Mesothelial cell of epicardium (in vitro differentiated cells): ENCODE data around the gene FAR1. TPM values are rescaled to one million over a fixed set of nuclear protein-coding genes. Genes with fewer than 3 reads are reported as not detected.
A peak's percentile ranks its signal among the peaks of the same experiment; 100 is the strongest.

Experiments used
- DNase-seq, 2 experiments: peaks; one replicate each; pipeline ENCODE4 v3.0.0; 2021; ENCODE audit warnings: low spot score in 2 of 2; ENCODE audit not compliant: unreplicated experiment in 2 of 2
- H3K27ac Mint-ChIP-seq: 2 replicates; pipeline ENCODE4 v1.8.0; 2021; ENCODE audit warnings: mixed read lengths
- H3K27me3 Mint-ChIP-seq: 2 replicates; pipeline ENCODE4 v1.8.0; 2021; ENCODE audit warnings: low read depth, mixed read lengths
- H3K36me3 Mint-ChIP-seq: 2 replicates; pipeline ENCODE4 v1.8.0; 2021; ENCODE audit warnings: mixed read lengths
- H3K4me1 Mint-ChIP-seq: 2 replicates; pipeline ENCODE4 v1.8.0; 2021; ENCODE audit warnings: mixed read lengths
- H3K4me3 Mint-ChIP-seq: 2 replicates; pipeline ENCODE4 v1.8.0; 2021; ENCODE audit warnings: mild to moderate bottlenecking, moderate library complexity, mixed read lengths
- H3K9me3 Mint-ChIP-seq: 2 replicates; pipeline ENCODE4 v1.8.0; 2021; ENCODE audit warnings: mixed read lengths
- total RNA-seq: library from RNA; stranded (reverse); gene quantifications from 3 replicates; pipeline ENCODE4 v1.2.1, GENCODE V29; 2021
- TF ChIP-seq, protein P1 (sequence below): fragments of 200-600 bp; sonication (generic); IDR thresholded peaks from one replicate; pipeline ENCODE4 v1.5.0; 2021; ENCODE audit warnings: antibody characterized with exemption; ENCODE audit not compliant: unreplicated experiment

FAR1 gene
- total RNA-seq, 1 donor from 2014 or later = 67.0 TPM

- no peak overlapping the region for H3K27ac Mint-ChIP-seq
- H3K27me3 Mint-ChIP-seq = peaks cover 13% of the 10 kb centered on the region
- TF ChIP-seq, protein P1, sequence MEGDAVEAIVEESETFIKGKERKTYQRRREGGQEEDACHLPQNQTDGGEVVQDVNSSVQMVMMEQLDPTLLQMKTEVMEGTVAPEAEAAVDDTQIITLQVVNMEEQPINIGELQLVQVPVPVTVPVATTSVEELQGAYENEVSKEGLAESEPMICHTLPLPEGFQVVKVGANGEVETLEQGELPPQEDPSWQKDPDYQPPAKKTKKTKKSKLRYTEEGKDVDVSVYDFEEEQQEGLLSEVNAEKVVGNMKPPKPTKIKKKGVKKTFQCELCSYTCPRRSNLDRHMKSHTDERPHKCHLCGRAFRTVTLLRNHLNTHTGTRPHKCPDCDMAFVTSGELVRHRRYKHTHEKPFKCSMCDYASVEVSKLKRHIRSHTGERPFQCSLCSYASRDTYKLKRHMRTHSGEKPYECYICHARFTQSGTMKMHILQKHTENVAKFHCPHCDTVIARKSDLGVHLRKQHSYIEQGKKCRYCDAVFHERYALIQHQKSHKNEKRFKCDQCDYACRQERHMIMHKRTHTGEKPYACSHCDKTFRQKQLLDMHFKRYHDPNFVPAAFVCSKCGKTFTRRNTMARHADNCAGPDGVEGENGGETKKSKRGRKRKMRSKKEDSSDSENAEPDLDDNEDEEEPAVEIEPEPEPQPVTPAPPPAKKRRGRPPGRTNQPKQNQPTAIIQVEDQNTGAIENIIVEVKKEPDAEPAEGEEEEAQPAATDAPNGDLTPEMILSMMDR = no peak
- H3K4me3 Mint-ChIP-seq = no peak overlapping the region
- H3K9me3 Mint-ChIP-seq = peaks cover 13% of the 10 kb centered on the region
- H3K4me1 Mint-ChIP-seq = no peaks in the 10 kb centered on the region
- no peak for DNase-seq
- no peaks in the 10 kb centered on the region for H3K36me3 Mint-ChIP-seq
Observed at GRCh38 chr11:13635804-13636203, 32.7 kb upstream of the FAR1 start.

DNA sequence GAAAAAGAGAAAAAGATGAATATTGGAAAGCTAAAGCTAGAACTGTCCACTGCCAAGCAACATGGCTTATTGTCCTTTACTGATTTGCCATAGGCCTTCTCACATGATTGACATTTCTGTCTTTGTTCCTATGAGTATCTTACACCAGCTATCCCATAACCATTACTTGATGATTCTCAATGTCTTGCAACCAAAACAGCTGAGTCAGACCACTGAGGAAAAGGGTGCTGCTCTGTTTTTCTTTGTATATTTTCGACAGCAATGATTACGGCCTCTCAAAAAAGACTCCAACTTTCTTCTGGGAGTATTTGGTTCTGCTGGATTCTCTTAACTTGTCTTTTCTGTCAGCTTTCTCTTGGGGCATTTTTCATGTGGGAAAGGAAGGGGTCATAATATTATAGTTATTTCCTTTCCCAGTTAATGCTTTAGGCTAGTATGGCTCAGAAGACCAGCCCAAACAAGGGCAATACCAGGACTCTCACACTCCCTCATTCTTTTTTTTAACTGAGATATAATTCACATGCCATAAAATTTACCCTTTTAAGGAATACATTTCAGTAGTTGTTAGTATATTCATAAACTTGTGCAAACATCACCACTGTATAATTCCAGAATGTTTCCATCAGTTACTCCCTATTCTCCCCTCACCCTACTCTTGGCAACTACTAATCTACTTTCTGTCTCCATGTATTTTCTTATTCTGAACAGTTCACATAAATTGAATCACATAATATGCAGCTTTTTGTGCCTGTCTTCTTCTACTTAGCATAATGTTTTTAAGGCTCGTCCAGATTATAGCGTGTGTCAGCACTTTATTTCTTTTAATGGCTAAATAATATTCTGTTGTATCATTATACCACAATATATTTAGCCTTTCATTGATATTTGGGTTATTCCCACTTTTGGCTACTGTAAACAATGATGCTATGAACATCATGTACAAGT is 31.1 kb upstream of the FAR1 start:
- Mint-ChIP-seq H3K27me3 (peaks cover 12% of the 10 kb centered on the region), H3K4me1 (no peaks in the 10 kb centered on the region), H3K9me3 (peaks cover 7% of the 10 kb centered on the region), H3K4me3 (no peak overlapping the region), H3K27ac (no peak overlapping the region), H3K36me3 (no peaks in the 10 kb centered on the region)
- TF ChIP-seq, protein P1 = no peak
- no peak for DNase-seq

- peaks cover 12% of the 10 kb centered on the region for H3K27me3 Mint-ChIP-seq
- TF ChIP-seq, protein P1 = no peak
- H3K4me1 Mint-ChIP-seq = peaks cover 5% of the 10 kb centered on the region
- no peak overlapping the region for H3K4me3 Mint-ChIP-seq
- no peak for DNase-seq
- no peaks in the 10 kb centered on the region for H3K36me3 Mint-ChIP-seq
- H3K9me3 Mint-ChIP-seq = peaks cover 7% of the 10 kb centered on the region
- H3K27ac Mint-ChIP-seq = no peak overlapping the region
Observed at GRCh38 chr11:13638422-13638821, 30.0 kb upstream of the FAR1 start.

- H3K4me1 Mint-ChIP-seq = peaks cover 27% of the 10 kb centered on the region
- no peak overlapping the region for H3K4me3 Mint-ChIP-seq
- no peaks in the 10 kb centered on the region for H3K36me3 Mint-ChIP-seq
- peaks cover under 1% of the 10 kb centered on the region for H3K9me3 Mint-ChIP-seq
- TF ChIP-seq, protein P1 = no peak
- H3K27ac Mint-ChIP-seq = peak overlapping the region; percentile 95
- DNase-seq = no peak
- H3K27me3 Mint-ChIP-seq = no peaks in the 10 kb centered on the region
Observed at GRCh38 chr11:13644997-13645687, 23.3 kb upstream of the FAR1 start.

DNA sequence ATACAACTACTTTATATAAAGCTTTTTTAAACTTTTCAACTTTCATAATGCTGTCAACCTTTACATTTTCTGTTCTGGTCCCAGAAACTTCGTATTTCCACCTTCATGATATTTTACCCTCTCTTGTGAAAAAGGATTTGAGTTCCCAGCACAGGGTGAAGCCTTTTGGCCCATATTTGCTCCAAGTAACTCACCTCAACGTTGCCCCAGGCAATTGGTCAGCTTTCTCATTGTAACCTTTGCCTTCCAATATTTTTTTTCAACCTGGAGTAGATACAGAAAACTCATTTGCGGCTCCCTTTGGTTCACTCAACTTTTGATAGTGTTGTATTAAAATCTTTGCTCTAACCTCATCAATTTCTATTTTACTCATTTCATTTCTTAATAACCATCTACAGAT is 21.1 kb upstream of the FAR1 start:
- Mint-ChIP-seq H3K4me1 (peaks cover 27% of the 10 kb centered on the region), H3K4me3 (no peak overlapping the region), H3K27me3 (peaks cover under 1% of the 10 kb centered on the region), H3K9me3 (peaks cover 2% of the 10 kb centered on the region), H3K27ac (no peak overlapping the region), H3K36me3 (no peaks in the 10 kb centered on the region)
- TF ChIP-seq, protein P1 = no peak
- DNase-seq = no peak
